ENCODE measurements around the gene PLCH2.

PLCH2 gene

DNA sequence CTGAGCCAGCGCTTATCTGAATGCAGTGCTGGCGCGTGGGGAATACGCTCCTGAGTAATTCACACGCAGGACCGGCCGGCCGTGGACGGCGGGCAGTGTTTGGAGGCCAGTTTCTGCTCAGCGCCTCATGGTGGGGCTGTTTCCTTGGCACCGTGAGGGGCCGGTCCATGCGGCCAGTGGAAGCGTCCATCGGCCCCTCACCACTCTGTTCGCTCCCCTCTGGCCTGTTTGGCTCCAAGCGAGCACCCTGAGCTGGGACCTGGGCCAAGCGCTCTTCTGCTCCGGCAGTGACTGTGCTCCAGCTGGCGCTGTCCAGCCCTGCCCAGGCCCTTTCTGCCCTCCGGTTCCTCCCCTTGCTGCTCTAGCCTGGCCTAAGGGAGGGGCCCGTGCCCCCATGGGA is 16.3 kb upstream of the PLCH2 start:
- no peak for DNase-seq (ENCODE audit: low read depth, low spot score)

DNA sequence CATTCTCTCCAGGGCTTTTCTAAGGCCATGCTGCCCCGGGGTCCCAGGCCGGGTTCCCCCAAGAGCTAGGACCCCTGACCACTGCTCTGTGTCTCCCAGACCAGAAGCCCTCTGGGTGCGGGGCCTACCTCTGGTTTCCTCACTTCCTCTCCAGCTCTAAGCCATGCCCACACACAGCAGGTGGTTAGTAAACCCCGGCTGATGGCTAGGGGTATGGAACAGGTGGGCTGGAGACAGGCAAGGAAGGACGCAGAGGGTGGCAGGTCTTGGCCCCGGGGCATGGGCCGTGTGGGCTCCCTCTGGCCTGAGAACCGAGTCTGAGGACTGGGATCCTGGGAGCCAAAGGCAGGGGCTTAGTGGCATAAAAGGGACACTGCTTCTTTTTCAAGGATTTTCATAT is 15.9 kb upstream of the PLCH2 start:
- DNase-seq (ENCODE audit: low read depth, low spot score), result no peak

GRCh38 chr1:2460996-2461751 is 14.9 kb upstream of the PLCH2 start:
- DNase-seq (ENCODE audit: low read depth, low spot score), result no peak

GRCh38 chr1:2462819-2463218 is 13.3 kb upstream of the PLCH2 start:
- DNase-seq (ENCODE audit: low read depth, low spot score), result no peak

GRCh38 chr1:2463396-2463795 is 12.7 kb upstream of the PLCH2 start:
- DNase-seq (ENCODE audit: low read depth, low spot score), result no peak

GRCh38 chr1:2465371-2466269 is 10.5 kb upstream of the PLCH2 start:
- no peak for DNase-seq (ENCODE audit: low read depth, low spot score)

DNA sequence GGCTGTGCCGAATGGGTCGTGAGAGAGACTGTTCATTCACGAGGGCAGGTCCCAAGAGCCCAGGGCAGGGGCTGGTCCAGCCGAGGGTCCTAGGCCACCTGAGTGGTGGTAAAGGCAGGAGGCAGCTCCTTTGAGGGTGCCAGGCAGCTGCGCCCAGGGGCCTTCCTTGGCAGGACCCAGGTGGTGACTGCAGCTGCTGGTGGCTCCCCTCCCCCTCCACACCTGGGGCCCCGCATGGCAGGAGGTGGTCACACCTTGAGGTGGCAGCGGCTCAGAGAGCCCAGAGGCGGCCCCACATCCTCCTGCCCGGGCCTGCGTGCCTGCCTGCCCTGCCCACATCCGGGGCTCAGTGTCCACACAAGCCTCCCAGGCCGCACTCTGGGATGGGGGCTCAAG is 9.8 kb upstream of the PLCH2 start:
- DNase-seq (ENCODE audit: low read depth, low spot score), result no peak

DNA sequence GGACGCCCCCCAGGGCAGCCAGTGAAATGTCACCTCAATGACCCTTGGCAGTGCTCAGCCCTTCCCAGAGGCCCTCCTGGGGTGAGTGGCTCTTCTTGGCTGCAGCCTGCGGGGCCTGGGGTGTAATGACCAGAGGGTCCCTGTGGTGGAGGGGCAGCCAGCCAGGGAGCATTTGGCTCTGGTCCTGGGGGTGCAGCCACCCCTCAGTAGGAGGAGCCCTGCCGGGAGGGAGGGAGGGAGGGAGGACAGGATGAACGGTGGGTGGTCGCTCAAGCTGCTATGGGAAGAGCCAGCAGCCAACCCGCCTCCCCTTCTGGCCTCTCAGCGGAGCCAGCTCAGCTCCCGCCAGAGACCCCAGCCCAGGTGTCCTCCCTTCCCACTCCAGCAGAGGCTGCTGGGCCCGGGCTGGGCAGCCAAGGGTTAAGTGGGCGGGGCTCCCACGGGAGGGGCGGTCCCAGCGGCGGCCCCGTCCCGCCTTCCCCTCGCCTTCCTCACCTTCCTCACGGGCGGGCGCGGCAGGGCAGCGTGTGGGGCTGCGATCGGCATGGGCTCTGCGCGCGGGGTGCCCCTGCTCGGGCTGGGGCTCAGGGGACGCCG is 9.0 kb upstream of the PLCH2 start:
- DNase-seq (ENCODE audit: low read depth, low spot score), result no peak

GRCh38 chr1:2468041-2468472 is 8.0 kb upstream of the PLCH2 start:
- DNase-seq (ENCODE audit: low read depth, low spot score), result no peak

- DNase-seq (ENCODE audit: low read depth, low spot score), result no peak
Observed at GRCh38 chr1:2468540-2468939, 7.5 kb upstream of the PLCH2 start.

GRCh38 chr1:2469103-2469940 is 6.8 kb upstream of the PLCH2 start:
- DNase-seq (ENCODE audit: low read depth, low spot score), result no peak

DNA sequence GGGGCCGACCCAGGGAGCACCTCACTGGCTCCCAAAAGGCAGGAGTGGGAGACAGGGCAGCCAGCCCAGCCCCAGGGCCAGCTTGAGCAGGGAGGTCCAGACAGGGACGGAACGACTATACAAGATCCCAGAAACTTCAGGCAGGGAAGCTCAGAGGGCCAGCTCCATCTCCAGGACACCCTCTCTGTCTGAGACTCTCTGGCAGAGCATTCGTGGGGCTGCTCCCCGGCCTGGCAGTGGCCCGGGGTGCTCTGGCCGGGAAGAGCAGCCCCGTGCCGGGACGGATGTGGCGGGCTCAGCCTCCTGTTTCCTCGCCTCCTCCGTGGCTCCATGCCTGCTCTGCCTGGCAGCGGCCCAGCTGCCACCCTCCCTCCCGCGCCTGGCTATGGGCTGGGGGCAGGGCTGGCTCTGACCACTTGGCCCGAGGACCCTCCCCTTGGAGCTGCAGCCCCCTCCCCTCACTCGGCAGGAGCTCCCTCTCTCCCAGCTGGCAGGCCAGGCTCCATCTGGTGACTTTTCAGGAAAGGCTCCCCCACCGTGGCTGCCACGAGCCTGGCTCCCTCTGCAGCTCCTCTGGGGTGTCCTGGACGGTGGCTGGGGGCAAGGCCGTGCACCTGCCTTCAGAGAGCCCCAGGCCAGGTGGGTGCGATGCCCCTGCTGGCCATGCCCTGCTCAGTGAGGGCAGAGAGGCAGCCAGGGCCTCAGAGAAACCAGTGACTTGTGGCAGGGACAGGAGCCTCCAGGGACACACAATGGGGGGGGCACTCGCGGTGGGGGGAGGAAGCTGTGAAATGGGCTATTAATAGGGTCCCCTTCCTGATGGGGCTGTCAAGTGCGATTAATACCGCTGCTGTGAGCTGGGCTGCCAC is 5.6 kb upstream of the PLCH2 start:
- DNase-seq (ENCODE audit: low read depth, low spot score), result no peak

GRCh38 chr1:2471159-2471471 is 5.0 kb upstream of the PLCH2 start:
- DNase-seq (ENCODE audit: low read depth, low spot score), result no peak

GRCh38 chr1:2471587-2472001 is 4.5 kb upstream of the PLCH2 start:
- no peak for DNase-seq (ENCODE audit: low read depth, low spot score)

GRCh38 chr1:2472109-2472508 is 4.0 kb upstream of the PLCH2 start:
- DNase-seq (ENCODE audit: low read depth, low spot score), result no peak

DNA sequence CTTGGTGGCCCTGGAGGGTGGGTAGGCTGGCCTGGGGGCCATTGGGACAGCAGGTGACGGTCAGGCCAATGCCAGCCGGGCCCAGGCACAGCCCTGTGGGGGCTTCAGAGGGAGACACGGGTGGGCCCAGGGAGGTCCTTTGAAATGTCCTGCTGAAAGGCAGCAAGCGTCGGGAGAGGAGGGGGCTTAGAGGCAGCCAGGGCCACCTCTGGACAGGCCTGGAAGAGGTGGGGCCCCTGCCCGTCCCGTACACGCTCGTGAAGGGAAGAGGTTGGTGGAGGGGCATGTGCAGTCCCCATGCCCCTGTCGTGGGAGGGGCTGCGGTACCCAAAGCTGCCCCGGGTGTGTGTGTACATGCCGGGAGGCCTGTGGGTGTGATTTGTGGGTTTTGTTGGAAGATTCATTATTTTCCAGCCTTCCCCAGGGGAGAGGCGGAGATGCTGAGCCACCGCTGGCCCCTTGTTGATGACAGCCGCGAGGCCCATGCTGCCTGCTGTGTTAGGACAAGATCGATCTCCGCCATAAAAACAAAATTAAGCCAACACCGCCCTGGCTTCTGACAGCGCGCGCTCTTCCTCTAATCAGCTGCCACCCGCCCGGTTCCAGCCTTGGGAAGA is 3.4 kb upstream of the PLCH2 start:
- no peak for DNase-seq (ENCODE audit: low read depth, low spot score)

DNA sequence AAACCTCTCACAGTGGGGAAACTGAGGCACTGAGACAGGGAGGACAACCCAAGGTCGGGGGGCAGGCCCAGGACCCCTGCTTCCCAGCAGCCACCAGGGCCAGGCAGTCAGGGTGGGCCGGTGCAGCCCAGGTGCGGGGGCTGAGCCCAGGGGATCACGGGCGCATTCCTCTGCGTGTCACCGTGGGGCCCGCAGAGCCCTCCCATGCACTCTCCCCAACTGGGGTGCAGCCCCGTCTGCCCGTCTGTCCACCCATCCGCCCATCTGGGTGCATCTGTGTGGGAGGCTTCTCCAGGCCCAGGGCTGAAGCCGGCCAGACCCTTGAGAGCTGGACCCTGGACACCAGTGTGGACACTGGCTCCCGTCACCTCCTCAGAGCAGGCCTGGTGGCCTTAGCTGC is 2.9 kb upstream of the PLCH2 start:
- no peak for DNase-seq (ENCODE audit: low read depth, low spot score)

- DNase-seq (ENCODE audit: low read depth, low spot score), result no peak
Observed at GRCh38 chr1:2474104-2474844, 1.8 kb upstream of the PLCH2 start.

DNA sequence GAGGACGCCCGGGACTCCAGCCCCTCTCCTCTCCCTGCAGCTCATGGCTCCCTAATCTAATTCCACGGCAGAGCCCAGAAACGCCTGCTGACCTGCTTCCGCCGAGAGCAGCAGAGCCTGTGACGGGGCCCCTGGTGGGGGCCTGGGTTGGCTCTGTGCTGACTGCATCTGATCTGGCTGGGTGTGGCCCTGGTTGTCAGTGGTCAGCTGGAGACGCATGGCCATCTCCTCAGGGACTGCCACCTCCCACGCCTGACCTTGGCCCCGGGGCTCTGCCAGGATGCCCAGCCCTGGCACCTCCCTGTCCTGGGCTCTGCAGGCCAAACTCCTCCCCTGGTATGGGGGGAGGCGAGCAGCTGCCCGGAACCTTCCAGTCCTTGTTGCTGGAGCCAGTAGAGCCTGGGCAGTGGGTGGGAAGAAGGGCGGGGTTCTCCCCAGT is 1.1 kb upstream of the PLCH2 start:
- DNase-seq (ENCODE audit: low read depth, low spot score), result no peak

DNA sequence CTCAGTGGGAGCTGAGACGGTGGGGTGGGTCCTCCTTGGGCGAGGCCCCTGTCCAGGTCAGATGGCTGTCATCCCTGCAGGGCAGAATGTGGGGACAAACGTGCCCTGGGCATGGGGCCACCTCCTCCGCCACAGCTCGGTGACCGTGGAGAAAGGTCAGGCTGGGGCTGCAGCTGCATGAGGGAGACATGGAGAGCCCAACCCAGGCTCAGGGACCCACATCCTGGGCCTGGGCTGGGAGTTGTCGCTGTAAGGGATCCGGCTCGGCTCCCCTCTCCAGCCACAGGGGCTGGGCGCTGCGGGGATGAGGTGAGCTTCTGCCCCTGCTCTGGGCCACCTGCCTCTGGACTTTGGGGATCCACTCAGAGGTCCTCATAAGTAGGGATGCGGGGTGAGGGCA is 518 bp upstream of the PLCH2 start:
- no peak for DNase-seq (ENCODE audit: low read depth, low spot score)
